ENCODE results near the gene TRPC5OS. TPM values are rescaled to one million over a fixed set of nuclear protein-coding genes. Genes with fewer than 3 reads are reported as not detected.

Gene TRPC5OS
- total and polyA plus RNA-seq, 2 donors (not counting 1 experiment from before 2014, with no cell fraction given), result 0.02 TPM; not detected in 1

- Histone ChIP-seq H3K27me3 (ENCODE audit: control insufficient read depth, insufficient read depth, low read length) (no peaks in the 10 kb centered on the region), H3K4me3 (replicated peaks in 1 of 4; ENCODE audit: control extremely low read depth in 1 of 4, insufficient read depth in 1 of 4, low read depth in 3 of 4, low read length in 4 of 4) (no peak overlapping the region), H3K79me2 (ENCODE audit: control insufficient read depth, insufficient read depth, low read length) (no peaks in the 10 kb centered on the region), H3K9me3 (ENCODE audit: control insufficient read depth, insufficient read depth, low read depth, low read length) (no peaks in the 10 kb centered on the region), H3K4me1 (ENCODE audit: control insufficient read depth, extremely low read depth, insufficient read depth, low read length) (no peaks in the 10 kb centered on the region), H3K9ac (ENCODE audit: insufficient read depth, low read length) (no peak overlapping the region), H4K20me1 (ENCODE audit: control insufficient read depth, extremely low read depth, insufficient read depth, low read length) (no peaks in the 10 kb centered on the region), H3K27ac (ENCODE audit: insufficient read depth, low read length) (no peak overlapping the region), H3K36me3 (ENCODE audit: control insufficient read depth, insufficient read depth, low read length) (no peaks in the 10 kb centered on the region), H3K4me2 (ENCODE audit: extremely low read depth, insufficient read depth, low read length) (no peak overlapping the region), H2AFZ (ENCODE audit: low read length) (no peak overlapping the region)
- no peak for TF ChIP-seq EZH2 (IDR thresholded peaks at IDR 0.05; ENCODE audit: low read length, missing control alignments)
- TF ChIP-seq, protein P1, sequence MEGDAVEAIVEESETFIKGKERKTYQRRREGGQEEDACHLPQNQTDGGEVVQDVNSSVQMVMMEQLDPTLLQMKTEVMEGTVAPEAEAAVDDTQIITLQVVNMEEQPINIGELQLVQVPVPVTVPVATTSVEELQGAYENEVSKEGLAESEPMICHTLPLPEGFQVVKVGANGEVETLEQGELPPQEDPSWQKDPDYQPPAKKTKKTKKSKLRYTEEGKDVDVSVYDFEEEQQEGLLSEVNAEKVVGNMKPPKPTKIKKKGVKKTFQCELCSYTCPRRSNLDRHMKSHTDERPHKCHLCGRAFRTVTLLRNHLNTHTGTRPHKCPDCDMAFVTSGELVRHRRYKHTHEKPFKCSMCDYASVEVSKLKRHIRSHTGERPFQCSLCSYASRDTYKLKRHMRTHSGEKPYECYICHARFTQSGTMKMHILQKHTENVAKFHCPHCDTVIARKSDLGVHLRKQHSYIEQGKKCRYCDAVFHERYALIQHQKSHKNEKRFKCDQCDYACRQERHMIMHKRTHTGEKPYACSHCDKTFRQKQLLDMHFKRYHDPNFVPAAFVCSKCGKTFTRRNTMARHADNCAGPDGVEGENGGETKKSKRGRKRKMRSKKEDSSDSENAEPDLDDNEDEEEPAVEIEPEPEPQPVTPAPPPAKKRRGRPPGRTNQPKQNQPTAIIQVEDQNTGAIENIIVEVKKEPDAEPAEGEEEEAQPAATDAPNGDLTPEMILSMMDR (conservative IDR thresholded peaks at IDR 0.05 in 1 of 2, IDR thresholded peaks at IDR 0.05 in 1 of 2; ENCODE audit: low read depth in 1 of 2, low read length in 2 of 2), result no peak
- DNase-seq (ENCODE audit: low read depth in 2 of 2), result no peak
Observed at GRCh38 chrX:111917591-111917990, 41.6 kb downstream of the TRPC5OS start.

DNA sequence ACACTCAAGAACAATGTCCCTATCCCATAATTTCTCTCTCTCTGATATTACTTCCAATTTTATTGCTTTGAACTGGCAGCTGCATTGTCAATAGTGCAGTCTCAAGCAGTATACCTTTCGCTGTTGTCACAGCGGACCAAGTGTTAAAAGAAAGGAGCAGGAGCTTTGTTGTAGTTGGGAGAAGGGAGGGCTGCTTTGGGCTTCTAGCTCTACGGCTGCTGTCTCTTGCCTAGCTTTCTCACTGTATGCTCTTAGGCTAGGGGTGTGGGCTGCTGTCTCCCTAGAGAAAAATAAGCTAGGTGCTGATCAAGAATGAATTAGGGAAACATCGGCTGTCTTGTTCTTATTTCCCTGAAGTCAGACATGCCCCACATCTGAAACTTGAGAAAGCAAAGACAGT is 52.5 kb downstream of the TRPC5OS start:
- H3K4me3 ChIP-seq (replicated peaks in 1 of 4; ENCODE audit: control extremely low read depth in 1 of 4, insufficient read depth in 1 of 4, low read depth in 3 of 4, low read length in 4 of 4), result no peak overlapping the region
- H3K36me3 ChIP-seq (ENCODE audit: control insufficient read depth, insufficient read depth, low read length), result no peaks in the 10 kb centered on the region
- DNase-seq (ENCODE audit: low read depth in 2 of 2), result no peak
- no peak overlapping the region for H3K9ac ChIP-seq (ENCODE audit: insufficient read depth, low read length)
- TF ChIP-seq, protein P1 (conservative IDR thresholded peaks at IDR 0.05 in 1 of 2, IDR thresholded peaks at IDR 0.05 in 1 of 2; ENCODE audit: low read depth in 1 of 2, low read length in 2 of 2), result no peak
- TF ChIP-seq EZH2 (IDR thresholded peaks at IDR 0.05; ENCODE audit: low read length, missing control alignments), result no peak
- no peak overlapping the region for H3K27ac ChIP-seq (ENCODE audit: insufficient read depth, low read length)
- no peaks in the 10 kb centered on the region for H3K4me1 ChIP-seq (ENCODE audit: control insufficient read depth, extremely low read depth, insufficient read depth, low read length)
- no peak overlapping the region for H2AFZ ChIP-seq (ENCODE audit: low read length)
- no peaks in the 10 kb centered on the region for H3K79me2 ChIP-seq (ENCODE audit: control insufficient read depth, insufficient read depth, low read length)
- no peaks in the 10 kb centered on the region for H3K27me3 ChIP-seq (ENCODE audit: control insufficient read depth, insufficient read depth, low read length)
- no peaks in the 10 kb centered on the region for H4K20me1 ChIP-seq (ENCODE audit: control insufficient read depth, extremely low read depth, insufficient read depth, low read length)
- H3K4me2 ChIP-seq (ENCODE audit: extremely low read depth, insufficient read depth, low read length), result no peak overlapping the region
- H3K9me3 ChIP-seq (ENCODE audit: control insufficient read depth, insufficient read depth, low read depth, low read length), result no peaks in the 10 kb centered on the region

Other genes with a start within 250 kb of the TRPC5OS start
- 38.0 and 56.1 TPM in 2 replicates for gene ALG13, start 195.0 kb upstream of the TRPC5OS start, total RNA-seq
- gene ALG13, start 195.0 kb upstream of the TRPC5OS start, polyA plus RNA-seq, result 55.2 and 67.3 TPM in 2 replicates
- under 0.01 TPM in 2 replicates for gene TRPC5, start 206.6 kb downstream of the TRPC5OS start, total RNA-seq
- gene TRPC5, start 206.6 kb downstream of the TRPC5OS start, polyA plus RNA-seq, result 0.03 TPM in 1 of 2 replicates, not detected in the other
- gene RTL4, start 206.8 kb downstream of the TRPC5OS start, total RNA-seq, result not detected in 2 replicates
- not detected in 2 replicates for gene RTL4, start 206.8 kb downstream of the TRPC5OS start, polyA plus RNA-seq